Activated B cell treated with CpG ODN at 0.5 μM for 24 hours (primary cell): ENCODE measurements around the gene OR10P1. TPM values are rescaled to one million over a fixed set of nuclear protein-coding genes. Genes with fewer than 3 reads are reported as not detected.
"Not testable (repeated sequence)": the region's sequence is repeated elsewhere in the genome, so short reads cannot be mapped to it uniquely, and the experiment has no call there.

ENCODE experiments used
- ATAC-seq: fragments of 200-7000 bp; cut with Tn5 transposase; one replicate; pipeline ENCODE4 v1.10.0; 2021; ENCODE audit warnings: low read depth, mild to moderate bottlenecking, moderate library complexity
- CTCF ChIA-PET: fragments of 350-600 bp; sonication (Branson Sonifier 250); formaldehyde crosslinking; loops from one replicate; lab custom pipeline; 2021; ENCODE audit warnings: antibody characterized with exemption; lab: Charles Lee
- POLR2A ChIA-PET: fragments of 350-600 bp; sonication (Branson Sonifier 250); formaldehyde crosslinking; loops from one replicate; lab custom pipeline; 2021; ENCODE audit warnings: antibody characterized with exemption; lab: Charles Lee
- DNase-seq: peaks from one replicate; pipeline ENCODE4 v3.0.0; 2022
- H3K27ac Mint-ChIP-seq: one replicate; pipeline ENCODE4 v1.8.0; 2020; ENCODE audit warnings: mixed read lengths
- H3K27me3 Mint-ChIP-seq: one replicate; pipeline ENCODE4 v1.8.0; 2021; ENCODE audit warnings: mixed read lengths
- H3K36me3 Mint-ChIP-seq: one replicate; pipeline ENCODE4 v1.8.0; 2021; ENCODE audit warnings: low read depth, mixed read lengths
- H3K4me1 Mint-ChIP-seq: one replicate; pipeline ENCODE4 v1.8.0; 2021; ENCODE audit warnings: mixed read lengths
- H3K4me3 Mint-ChIP-seq: one replicate; pipeline ENCODE4 v1.8.0; 2020; ENCODE audit warnings: mild to moderate bottlenecking, mixed read lengths
- H3K9me3 Mint-ChIP-seq: one replicate; pipeline ENCODE4 v1.8.0; 2020; ENCODE audit warnings: mixed read lengths
- intact Hi-C: fragments of 100-400 bp; cut with micrococcal nuclease; formaldehyde crosslinking; loops from one replicate; pipeline ENCODE4 v1.15.1; 2024
- total RNA-seq: library from RNA; stranded (reverse); gene quantifications from 2 replicates; pipeline ENCODE4 v1.2.3, GENCODE V29; 2022
- TF ChIP-seq, protein P1 (sequence below): fragments of 200-600 bp; IDR thresholded peaks from one replicate; pipeline ENCODE4 v1.8.0; 2022; ENCODE audit warnings: antibody characterized with exemption, mild to moderate bottlenecking

The OR10P1 gene, protein sequence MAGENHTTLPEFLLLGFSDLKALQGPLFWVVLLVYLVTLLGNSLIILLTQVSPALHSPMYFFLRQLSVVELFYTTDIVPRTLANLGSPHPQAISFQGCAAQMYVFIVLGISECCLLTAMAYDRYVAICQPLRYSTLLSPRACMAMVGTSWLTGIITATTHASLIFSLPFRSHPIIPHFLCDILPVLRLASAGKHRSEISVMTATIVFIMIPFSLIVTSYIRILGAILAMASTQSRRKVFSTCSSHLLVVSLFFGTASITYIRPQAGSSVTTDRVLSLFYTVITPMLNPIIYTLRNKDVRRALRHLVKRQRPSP
- not detected in 2 replicates for total RNA-seq

DNA sequence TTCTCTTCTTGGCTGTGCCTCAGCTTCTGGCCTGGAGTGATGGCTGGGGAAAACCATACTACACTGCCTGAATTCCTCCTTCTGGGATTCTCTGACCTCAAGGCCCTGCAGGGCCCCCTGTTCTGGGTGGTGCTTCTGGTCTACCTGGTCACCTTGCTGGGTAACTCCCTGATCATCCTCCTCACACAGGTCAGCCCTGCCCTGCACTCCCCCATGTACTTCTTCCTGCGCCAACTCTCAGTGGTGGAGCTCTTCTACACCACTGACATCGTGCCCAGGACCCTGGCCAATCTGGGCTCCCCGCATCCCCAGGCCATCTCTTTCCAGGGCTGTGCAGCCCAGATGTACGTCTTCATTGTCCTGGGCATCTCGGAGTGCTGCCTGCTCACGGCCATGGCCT is at the start of gene OR10P1:
OR10P1 (plus strand) TSS at position 40 of the 400 bp plus-strand sequence; CDS start at position 40, 0 bp downstream.
- no peak for DNase-seq
- TF ChIP-seq, protein P1, sequence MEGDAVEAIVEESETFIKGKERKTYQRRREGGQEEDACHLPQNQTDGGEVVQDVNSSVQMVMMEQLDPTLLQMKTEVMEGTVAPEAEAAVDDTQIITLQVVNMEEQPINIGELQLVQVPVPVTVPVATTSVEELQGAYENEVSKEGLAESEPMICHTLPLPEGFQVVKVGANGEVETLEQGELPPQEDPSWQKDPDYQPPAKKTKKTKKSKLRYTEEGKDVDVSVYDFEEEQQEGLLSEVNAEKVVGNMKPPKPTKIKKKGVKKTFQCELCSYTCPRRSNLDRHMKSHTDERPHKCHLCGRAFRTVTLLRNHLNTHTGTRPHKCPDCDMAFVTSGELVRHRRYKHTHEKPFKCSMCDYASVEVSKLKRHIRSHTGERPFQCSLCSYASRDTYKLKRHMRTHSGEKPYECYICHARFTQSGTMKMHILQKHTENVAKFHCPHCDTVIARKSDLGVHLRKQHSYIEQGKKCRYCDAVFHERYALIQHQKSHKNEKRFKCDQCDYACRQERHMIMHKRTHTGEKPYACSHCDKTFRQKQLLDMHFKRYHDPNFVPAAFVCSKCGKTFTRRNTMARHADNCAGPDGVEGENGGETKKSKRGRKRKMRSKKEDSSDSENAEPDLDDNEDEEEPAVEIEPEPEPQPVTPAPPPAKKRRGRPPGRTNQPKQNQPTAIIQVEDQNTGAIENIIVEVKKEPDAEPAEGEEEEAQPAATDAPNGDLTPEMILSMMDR: no peak
- ChIA-PET CTCF (no interaction called here), POLR2A (no interaction called here)
- H3K4me1 Mint-ChIP-seq: peaks cover 9% of the 10 kb centered on the region
- peaks cover 14% of the 10 kb centered on the region for H3K27me3 Mint-ChIP-seq
- H3K9me3 Mint-ChIP-seq: no peaks in the 10 kb centered on the region
- no peak within 1 kb of the TSS for H3K4me3 Mint-ChIP-seq
- no peaks in the 10 kb centered on the region for H3K36me3 Mint-ChIP-seq
- no peak for ATAC-seq
- H3K27ac Mint-ChIP-seq: no peak within 1 kb of the TSS
- intact Hi-C loops: no loop called here

DNA sequence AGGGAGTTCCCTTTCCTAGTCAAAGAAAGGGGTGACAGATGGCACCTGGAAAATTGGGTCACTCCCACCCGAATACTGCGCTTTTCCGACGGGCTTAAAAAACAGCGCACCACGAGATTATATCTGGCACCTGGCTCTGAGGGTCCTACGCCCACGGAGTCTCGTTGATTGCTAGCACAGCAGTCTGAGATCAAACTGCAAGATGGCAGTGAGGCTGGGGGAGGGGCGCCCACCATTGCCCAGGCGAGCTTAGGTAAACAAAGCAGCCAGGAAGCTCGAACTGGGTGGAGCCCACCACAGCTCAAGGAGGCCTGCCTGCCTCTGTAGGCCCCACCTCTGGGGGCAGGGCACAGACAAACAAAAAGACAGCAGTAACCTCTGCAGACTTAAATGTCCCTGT is 46.5 kb upstream of the OR10P1 start:
- H3K36me3 Mint-ChIP-seq, POLR2A ChIA-PET, H3K4me3 Mint-ChIP-seq, H3K27ac Mint-ChIP-seq, H3K4me1 Mint-ChIP-seq, intact Hi-C loops, CTCF ChIA-PET, H3K9me3 Mint-ChIP-seq, ATAC-seq, DNase-seq: not testable (repeated sequence)
- H3K27me3 Mint-ChIP-seq: peaks cover 40% of the 10 kb centered on the region

DNA sequence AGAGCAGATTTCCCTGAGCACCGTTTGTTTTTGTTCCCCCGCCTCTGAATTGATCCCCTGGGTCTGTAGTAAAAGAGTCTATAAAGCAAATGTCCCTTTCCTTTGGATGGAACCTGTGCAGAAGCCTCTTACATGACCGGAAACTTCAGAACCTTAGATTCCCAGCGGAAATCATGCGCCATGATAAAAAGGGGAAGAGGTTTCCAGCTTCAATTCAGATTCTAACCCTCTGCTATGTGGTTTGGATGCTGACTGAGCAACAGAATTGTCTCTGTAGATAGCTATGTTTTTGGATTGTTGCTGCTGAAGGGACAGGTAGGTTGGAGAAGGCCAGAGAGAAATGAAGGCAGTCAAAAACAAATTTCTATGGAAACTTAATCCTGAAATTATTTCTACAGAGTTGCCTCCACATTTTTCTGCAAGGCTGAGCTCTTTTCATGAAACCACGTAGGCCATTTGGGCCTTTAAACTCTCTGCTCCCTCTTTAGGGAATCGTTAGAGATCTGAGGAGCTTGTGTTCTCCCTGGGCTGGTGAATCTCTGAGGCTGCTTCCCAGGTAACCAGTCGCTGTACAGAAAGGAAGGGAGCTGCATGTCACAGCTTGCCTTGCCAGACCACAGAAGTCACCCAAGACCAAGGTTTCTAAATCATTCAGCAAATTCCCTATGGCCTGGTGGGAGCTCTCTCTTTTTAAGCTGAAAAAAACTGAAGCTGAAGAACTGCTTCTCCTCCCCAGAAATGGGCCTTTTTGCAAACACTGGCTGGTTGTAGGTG is 28.7 kb upstream of the OR10P1 start:
- TF ChIP-seq, protein P1: no peak
- Mint-ChIP-seq H3K36me3 (no peaks in the 10 kb centered on the region), H3K4me1 (no peaks in the 10 kb centered on the region), H3K27me3 (peaks cover 19% of the 10 kb centered on the region), H3K27ac (no peak overlapping the region), H3K4me3 (no peak overlapping the region), H3K9me3 (peaks cover 4% of the 10 kb centered on the region)
- DNase-seq (no peak), ATAC-seq (no peak)
- ChIA-PET POLR2A (interaction anchor here (0.6 kb wide), 1 partner anchor 539 kb away, joined by 5 read pairs; no protein-coding TSS in a partner anchor), CTCF (no interaction called here)
- intact Hi-C loops: no loop called here

DNA sequence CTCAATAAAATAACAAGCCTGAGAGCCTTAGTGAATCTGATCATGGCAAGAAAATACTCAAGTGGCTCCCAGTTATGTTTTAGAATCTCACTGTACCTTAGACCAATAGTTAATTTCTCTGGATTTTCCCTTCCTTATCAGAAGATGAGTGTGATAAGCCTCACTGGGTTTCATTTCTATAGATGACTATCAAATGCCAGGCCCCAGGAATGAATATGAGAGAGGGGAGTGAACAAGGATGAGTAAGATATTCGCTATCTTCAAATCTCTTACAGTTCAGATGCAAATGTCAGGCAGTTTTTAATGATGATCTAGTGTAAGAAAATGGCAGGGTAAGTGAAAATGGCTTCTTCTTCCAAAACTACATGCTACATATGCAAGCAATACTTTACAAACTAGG is 26.1 kb upstream of the OR10P1 start:
- Mint-ChIP-seq H3K4me1 (no peaks in the 10 kb centered on the region), H3K9me3 (peaks cover 10% of the 10 kb centered on the region), H3K27ac (no peak overlapping the region), H3K36me3 (no peaks in the 10 kb centered on the region), H3K27me3 (peaks cover 16% of the 10 kb centered on the region), H3K4me3 (no peak overlapping the region)
- ChIA-PET POLR2A (no interaction called here), CTCF (no interaction called here)
- ATAC-seq (no peak), DNase-seq (no peak)
- intact Hi-C loops: no loop called here
- TF ChIP-seq, protein P1: no peak

DNA sequence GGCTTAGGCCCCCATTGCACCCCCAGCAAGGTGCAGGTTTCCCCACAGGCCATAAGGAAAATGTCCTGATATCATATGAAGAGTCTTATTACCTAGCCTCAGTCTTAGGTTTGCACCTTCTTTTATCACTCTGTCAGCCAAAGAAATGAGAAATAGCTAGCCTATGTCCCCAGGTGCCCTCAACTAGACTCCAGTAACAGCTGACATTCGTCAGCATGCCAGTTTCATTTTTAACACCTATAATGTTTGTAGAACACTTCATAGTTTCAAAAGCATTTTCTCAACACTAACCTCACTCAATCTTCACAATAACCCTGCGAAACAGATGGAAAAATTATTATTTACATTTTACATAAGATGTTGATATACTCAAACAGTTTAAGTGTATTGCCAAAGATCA is 24.0 kb upstream of the OR10P1 start:
- Mint-ChIP-seq H3K4me3 (no peak overlapping the region), H3K36me3 (peaks cover 5% of the 10 kb centered on the region), H3K27ac (no peak overlapping the region), H3K4me1 (no peaks in the 10 kb centered on the region), H3K27me3 (peaks cover 19% of the 10 kb centered on the region), H3K9me3 (peaks cover 19% of the 10 kb centered on the region)
- POLR2A ChIA-PET: no interaction called here
- TF ChIP-seq, protein P1: no peak
- intact Hi-C loops: no loop called here
- CTCF ChIA-PET: no interaction called here
- DNase-seq (no peak), ATAC-seq (no peak)
